Measurements from ENCODE around the gene ANGEL2. TPM values are rescaled to one million over a fixed set of nuclear protein-coding genes. Genes with fewer than 3 reads are reported as not detected.

The ANGEL2 gene
- total RNA-seq, 1 experiment from 2014 or later, result 57.4 TPM

GRCh38 chr1:212942679-212943392 is 72.8 kb downstream of the ANGEL2 start:
- Histone ChIP-seq H3K4me3 (ENCODE audit: insufficient read depth, low read depth, low read length) (no peak overlapping the region), H3K36me3 (replicated peaks; ENCODE audit: control insufficient read depth, insufficient read depth, low read length) (no peaks in the 10 kb centered on the region), H3K27me3 (ENCODE audit: control insufficient read depth, insufficient read depth, low read length) (no peaks in the 10 kb centered on the region; the same call in 1 of the 2 replicates)
- DNase-seq, result no peak

Other genes with a start within 250 kb of the ANGEL2 start
- 108 and 112 TPM in 2 replicates for gene NSL1, start 224.1 kb downstream of the ANGEL2 start, total RNA-seq (2014; rRNA removed; shearing (Covaris generic))
- gene TATDN3, start 224.0 kb downstream of the ANGEL2 start, total RNA-seq (2014; rRNA removed; shearing (Covaris generic)), result 22.5 and 28.8 TPM in 2 replicates
- 0.38 and 0.63 TPM in 2 replicates for gene SPATA45, start 168.2 kb downstream of the ANGEL2 start, total RNA-seq (2014; rRNA removed; shearing (Covaris generic))
- gene FLVCR1, start 157.6 kb downstream of the ANGEL2 start, total RNA-seq (2014; rRNA removed; shearing (Covaris generic)), result 44.8 and 50.6 TPM in 2 replicates
- gene VASH2, start 65.3 kb downstream of the ANGEL2 start, total RNA-seq (2014; rRNA removed; shearing (Covaris generic)), result 50.9 and 74.6 TPM in 2 replicates
- 28.3 and 35.1 TPM in 2 replicates for gene RPS6KC1, start 35.4 kb upstream of the ANGEL2 start, total RNA-seq (2014; rRNA removed; shearing (Covaris generic))